ENCODE measurements around the gene NPFFR1. TPM values are rescaled to one million over a fixed set of nuclear protein-coding genes. Genes with fewer than 3 reads are reported as not detected.

The NPFFR1 gene
- polyA plus RNA-seq, 3 donors, result 0.12 to 0.32 (median 0.17) TPM

DNA sequence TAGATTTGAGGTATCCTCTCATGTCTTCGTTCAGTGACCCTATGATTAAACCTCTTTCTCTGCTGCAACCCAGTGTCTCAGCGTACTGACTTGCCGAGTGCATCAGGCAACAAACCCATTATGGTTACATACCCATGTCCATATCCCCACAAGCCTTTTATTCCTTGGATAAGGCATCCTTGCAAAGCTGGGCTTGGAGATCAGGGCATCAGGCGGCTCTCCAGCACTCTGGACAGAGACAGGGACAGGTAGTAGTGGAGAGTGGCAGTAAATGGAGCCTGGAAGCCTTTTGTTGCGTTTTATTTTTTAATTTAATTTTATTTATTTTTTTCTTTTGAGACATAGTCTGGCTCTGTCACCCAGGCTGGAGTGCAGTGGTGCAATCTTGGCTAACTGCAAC is 32.0 kb upstream of the NPFFR1 start:
- DNase-seq, result no peak

DNA sequence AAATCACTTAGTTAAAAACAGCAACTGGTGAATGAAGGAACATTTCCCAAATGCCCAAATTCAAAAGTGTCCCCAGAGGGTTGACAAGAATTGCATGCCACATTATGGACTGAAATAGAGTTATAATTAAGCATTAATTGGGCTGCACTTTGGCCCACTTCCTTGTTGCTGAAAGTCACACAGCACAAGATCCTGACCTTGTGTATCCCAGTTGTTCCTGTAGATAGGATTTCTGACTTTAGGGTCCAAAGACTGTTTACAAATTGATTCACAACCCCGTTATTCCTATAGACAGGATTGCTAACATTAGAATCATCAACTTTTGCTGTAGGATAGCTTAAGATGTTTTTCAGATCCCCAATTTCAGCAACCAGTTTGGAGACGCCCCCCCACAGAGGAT is 31.5 kb upstream of the NPFFR1 start:
- no peak for DNase-seq

DNA sequence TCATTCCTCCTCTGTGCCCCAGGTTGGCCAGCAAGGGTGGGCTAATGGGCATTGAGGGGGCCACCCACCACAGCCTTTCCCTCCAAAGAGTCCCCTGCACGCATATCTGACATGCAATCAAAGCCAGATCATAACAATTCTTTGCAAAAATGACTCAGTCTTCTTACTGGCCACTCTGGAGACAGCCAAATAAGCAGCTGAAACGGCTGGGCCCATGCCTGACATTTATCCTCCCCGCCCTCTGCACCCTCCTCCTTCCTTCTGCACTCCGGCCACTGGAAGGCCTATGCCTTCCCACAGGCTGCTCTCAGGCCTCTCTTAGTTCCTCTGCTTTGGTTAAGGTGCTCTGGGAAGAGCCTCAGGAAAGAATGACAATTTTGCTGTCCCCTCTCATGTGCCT is 29.2 kb upstream of the NPFFR1 start:
- no peak for DNase-seq

DNA sequence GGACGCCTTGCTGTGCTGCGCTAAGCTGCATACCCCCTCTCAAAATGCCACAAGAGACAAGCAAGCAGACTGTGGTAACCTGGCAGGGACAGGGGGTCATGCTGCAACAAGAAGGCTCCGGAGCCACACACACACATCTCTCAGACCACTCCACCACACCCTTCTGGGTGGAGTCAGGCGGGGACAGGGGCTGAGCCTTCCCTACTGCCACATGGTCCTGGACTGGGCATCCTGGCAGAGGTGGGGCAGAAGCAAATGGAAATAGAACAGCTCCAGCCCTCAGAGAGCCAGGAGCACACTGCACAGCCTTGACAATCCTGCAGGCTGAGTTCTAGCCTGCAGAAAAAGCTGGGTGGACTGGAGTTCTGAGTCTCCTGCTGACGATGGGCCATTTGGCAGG is 28.4 kb upstream of the NPFFR1 start:
- DNase-seq, result no peak

DNA sequence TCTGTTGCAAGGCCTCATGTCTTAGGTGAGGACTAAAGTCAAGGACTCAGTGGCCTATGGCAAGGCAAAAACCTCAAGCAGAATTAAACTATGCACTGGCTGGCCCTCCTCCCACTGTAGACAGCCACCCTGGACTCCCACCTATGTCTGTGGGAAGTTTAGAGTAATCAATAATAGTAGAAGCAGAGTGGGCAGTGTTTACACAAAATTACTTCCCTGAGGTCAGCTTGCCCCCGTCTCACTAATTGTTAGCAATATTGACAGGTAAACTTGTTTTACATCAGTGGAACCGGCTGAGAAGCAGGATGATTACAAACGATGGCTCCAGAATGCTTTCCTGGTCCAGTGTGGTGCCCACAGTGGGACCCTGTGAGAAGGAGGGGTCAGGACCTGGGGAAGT is 27.9 kb upstream of the NPFFR1 start:
- no peak for DNase-seq

DNA sequence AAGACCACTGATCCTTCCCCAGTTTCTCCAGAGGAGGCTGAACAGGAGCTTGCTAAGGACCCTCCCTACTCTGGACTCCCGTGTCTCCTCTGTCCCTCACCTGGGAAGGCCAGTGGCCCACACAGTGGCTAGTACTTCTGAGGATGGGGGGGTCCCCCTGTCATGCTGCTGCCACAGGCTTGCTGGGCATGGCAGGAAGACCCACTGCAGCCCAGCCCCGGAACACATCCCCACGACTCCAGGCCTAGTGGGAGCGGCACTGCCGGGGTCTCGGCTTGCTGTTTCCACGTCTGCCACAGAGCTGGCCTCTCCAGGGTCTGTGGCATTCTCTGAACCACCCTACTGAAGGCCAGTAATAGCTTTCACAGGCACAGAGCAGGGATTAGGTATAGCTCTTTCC is 25.9 kb upstream of the NPFFR1 start:
- DNase-seq, result no peak

DNA sequence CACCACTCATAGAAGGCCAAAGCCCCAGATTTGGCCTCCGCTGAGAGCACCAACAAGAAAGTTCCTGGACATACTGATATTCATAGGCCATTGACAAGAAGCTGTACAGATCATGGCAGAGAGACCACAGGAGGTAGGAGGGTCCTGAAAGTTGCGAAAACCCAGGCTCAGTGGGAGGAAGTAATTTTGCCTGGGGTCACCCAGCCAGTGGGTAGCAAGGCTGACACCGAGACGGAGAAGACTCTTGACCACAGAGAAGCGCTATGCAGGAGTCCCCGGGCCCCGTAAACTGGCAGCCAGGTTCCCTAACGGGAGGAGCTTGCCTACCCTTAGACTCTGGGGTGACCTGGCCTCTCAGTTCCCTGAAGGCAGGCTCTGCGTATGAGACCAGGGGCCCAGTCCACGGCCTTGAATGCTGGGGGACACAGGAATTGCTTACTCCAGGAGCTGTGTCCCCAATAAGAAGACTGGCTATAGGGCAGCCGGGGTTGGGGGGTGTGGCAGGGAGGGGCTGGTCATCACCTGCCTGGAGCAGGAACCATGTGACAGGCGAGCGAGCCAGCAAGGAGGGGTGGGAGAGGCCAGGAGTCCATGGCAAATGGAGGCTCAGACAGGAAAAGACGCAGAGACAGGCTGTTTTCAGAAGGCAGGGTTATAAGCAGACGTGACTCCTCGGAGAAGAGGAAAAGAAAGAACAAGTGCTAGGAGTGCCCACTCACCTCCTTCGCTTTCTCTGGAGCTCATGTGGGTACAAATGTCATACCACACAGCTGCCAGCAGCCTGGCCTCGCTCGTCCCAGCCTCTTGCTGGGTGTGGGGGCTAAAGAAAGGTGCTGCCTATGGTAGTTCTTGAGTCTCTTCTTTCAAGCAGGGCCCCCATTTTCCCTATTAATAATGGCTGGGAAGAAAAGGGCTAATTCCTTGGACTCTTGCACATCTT is 24.6 kb upstream of the NPFFR1 start:
- no peak for DNase-seq

DNA sequence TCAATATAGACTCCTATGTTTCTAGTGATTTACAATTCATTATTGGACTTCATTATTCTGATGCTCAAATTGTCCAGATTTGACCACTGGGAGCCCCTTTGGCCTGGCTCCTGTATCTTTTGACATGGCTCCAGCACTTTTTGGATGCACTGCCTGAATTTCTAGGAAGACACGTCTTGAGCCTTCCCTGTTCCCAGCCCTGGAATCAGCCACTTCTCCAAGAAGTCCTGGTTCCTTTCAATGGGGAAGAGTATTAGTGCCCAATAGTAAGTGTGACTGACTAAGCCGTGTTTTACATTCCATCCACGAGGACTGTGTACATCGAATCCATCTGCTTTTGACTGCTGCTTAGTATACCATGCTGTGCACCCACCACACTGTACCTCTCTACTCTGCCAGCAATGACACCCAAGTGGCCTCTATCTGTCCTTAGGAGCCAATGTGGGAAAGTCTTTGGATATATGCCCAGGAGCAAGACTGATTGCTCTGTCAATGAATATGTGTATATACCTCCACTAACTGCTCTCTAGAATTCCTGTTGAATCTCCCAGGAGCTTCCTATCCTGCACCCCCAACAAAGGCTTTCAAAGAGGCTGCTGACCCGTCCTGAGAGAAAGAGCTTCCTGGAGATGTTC is 23.2 kb upstream of the NPFFR1 start:
- DNase-seq, result no peak

DNA sequence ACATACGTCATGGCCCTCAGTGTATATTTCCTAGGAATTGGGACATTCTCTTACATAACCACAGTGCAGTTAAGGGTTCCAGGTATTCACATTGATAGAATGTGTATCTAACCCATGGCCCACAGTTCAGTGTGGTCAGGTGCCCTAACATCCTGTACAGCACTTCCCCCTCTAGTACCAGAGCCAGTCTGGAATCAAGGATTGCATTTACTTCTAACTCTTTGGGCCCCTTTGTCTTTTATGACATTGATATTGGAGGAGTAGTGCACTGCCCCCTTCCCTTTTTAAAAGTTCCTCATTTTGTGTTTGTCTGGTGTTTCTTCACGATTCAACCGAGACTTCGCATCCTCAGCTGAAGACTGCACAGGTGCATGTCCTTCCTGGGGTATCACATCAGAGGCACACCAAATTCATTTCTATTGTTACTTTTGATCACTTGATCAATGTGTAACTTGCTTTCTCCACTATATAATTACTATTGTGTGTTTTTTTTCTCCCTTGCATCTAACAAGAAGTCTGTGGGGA is 22.4 kb upstream of the NPFFR1 start:
- no peak for DNase-seq

DNA sequence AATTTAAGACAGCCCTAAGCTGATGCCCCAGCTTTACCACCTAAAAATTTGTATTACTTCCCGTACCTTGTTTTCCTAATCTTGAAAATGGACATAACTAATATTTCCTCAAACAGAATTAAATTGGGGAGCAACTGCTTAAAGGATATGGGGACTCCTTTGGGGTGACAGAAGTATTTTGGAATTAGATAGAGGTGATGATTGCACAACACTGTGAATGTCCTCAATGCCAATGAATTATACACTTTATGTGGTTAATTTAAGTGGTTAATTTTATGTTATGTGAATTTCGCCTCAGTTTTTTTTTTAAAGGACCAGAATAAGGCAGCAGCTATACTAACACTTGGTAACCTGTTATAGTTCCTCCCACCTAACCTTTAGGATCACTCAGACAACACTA is 19.9 kb upstream of the NPFFR1 start:
- no peak for DNase-seq

DNA sequence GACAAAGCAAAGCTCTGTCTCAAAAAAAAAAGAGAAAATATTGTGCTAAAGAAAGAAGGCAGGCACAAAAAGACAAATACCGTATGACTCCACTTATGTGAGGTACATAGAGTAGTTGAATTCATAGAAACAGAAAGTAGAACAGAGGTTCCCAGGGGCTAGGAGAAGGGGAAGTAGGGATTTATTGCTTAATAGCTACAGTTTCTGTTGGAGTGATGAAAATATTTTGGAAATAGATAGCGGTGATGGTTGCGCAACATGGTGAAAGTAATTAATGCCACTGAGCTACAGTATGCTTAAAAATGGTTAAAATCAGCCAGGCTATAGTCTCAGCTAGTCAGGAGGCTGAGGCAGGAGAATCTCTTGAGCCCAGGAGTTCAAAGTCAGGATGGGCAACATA is 18.5 kb upstream of the NPFFR1 start:
- no peak for DNase-seq

DNA sequence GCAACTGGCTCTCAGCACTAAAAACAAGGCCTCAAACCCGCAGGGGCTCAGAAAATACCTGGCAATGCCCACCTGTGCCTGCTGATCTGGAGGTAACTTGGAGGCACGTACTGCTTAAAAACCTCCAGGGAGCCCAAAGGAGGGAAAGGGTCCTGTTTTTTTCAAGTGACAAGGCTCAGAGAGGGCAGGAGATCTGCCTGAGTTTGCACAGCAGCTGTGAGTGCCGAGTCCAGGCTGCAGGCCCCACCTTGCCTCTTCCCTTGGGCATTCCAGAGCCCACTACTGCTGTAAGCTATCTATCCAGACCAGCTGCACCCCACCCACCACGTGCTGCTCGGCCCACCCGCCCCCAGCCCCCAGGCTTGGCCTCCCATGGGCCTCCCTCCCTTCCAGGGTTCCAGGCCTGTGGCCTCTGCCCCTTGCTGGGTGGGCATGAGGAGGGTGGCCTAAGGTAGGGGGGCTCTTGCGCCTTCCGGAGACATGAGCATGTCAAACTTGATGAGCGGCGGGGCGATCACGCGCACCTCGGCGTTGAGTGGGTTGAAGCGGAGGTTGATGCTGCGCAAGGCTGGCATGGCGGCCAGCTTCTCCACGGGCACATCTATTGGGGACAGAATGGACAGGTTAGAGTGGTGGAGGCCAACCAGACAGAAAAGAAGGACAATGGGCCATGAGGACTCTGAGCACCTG is 17.2 kb upstream of the NPFFR1 start:
- no peak for DNase-seq

DNA sequence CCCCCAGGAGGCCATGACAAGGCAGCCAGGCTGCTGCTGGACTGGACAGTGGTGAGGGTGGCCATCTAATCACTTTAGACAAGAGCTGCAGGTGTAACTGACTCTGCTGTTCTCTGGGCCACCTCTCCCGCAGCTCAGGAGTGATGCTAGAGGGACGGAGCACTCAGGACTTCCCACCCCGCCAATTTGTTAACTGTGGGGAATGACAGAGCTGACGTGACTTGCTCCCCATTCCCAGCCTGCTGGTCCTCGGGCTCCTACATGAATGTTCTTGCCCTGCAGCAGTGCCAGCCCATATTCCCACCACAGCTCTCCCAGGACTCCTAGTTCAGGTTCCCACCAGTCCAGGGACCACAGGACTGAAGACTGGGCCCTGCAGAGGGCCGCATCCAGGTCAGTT is 16.7 kb upstream of the NPFFR1 start:
- DNase-seq, result no peak

DNA sequence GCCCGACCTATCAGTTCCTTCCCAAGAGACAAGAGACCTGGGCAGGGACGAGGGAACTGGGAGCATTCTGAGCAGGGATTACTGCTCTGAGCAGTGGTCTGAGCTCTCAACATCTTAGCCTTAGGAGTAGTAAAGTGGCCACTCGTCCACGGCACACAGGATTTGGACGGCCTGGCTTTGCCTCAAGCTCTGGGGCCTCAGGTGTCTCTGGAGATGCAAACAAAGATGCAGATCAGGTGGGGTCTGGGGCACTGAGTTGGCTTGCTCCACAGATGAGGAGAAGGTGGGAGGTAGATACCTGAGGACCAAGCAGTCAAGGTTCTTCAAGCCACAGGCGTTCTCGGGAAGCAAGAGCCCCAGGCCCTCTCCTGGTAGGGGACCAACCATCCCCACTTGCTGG is 16.1 kb upstream of the NPFFR1 start:
- no peak for DNase-seq

DNA sequence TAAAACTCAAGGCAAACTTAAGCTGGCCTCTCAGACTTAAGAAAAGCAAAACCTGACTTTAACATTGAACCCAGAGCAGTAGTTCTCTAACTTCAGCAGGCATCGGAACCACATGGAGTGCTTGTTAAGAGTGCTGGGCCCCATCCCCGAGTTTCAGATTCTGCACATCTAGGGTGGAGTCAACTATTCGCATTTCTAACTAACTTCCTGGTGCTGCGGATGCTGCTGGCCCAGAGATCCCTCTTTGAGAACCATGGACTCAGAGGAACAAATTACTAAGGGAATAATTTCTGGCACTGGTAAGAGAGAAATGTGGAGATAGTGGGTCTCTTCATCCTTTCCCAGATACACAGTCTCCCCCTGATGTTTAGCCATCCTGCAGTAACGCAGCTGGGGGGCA is 14.6 kb upstream of the NPFFR1 start:
- no peak for DNase-seq

DNA sequence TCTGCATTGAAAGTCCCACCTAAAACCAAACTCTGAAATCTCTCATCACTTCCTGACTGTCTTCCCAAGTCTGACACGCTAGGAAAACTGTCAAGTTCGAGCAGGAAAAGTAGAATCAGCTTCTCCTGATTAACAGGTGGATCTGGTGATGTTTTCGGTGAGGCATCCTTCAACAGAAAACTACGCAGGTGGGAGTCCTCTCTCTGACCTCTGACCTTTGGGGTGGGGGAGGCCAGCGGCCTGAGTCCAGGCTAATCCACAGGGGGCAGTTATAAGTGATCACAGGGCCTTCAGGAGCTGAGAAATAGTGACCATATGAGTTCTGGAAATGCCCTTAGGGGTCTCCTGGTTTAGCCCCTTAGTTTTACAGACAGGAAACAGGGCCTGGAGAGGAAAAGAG is 13.4 kb upstream of the NPFFR1 start:
- no peak for DNase-seq

DNA sequence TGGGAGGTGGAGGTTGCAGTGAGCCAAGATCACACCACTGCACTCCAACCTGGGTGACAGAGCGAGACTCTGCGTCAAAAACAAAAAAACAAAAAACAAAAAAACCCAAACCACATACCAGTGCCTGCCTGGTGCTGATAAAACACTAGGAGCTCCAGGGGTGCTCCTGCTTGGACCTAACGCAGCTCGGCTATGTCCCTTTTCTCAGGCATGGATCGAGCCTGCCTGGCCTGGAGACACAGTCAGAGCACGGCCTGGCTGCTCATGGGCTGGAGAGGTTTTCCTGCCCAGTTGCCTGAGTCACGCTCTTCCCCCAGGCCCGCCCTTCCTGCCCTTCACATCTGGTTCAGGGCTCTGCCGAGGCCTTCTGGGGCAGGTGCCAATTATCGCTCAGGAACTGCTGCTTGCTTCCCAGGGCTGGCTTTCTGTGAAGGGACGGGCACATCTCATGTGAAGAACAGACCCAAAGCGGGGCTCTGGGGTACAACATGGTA is 12.6 kb upstream of the NPFFR1 start:
- no peak for DNase-seq

DNA sequence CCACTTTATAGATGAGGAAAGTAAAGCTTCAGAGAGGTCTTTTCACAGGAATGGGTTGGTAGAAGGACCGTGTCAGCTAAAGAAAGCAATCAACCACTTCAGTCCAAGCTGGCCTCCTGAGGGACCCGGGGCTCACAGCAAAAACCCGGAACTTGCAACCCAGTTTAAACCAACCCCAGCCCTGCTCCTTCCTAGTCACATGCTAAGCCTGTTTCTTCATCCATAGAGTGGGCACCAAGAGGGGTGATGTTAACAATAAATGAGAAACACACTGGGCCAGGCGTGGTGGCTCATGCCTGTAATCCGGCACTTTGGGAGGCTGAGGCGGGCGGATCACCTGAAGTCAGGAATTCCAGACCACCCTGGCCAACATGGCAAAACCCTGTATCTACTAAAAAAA is 12.1 kb upstream of the NPFFR1 start:
- DNase-seq, result no peak

DNA sequence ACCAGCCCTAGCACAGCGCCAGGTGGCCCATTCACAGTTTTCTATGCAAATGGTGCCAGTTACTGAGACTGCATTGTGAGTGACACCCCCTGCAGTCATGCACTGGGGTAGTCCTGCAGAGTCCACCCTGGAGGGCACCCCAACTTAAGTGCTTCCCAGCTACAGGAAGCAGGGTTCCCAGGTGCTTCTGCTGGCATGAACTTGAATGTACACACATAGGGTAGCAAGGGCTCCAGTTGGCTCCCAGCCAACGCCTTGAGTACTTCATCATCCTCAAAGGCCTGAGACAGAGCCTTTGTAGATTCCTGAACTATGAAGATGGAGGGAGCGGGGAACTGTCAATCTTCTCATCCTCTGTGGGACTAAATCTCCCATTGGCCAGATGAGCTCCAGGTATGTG is 11.5 kb upstream of the NPFFR1 start:
- no peak for DNase-seq

DNA sequence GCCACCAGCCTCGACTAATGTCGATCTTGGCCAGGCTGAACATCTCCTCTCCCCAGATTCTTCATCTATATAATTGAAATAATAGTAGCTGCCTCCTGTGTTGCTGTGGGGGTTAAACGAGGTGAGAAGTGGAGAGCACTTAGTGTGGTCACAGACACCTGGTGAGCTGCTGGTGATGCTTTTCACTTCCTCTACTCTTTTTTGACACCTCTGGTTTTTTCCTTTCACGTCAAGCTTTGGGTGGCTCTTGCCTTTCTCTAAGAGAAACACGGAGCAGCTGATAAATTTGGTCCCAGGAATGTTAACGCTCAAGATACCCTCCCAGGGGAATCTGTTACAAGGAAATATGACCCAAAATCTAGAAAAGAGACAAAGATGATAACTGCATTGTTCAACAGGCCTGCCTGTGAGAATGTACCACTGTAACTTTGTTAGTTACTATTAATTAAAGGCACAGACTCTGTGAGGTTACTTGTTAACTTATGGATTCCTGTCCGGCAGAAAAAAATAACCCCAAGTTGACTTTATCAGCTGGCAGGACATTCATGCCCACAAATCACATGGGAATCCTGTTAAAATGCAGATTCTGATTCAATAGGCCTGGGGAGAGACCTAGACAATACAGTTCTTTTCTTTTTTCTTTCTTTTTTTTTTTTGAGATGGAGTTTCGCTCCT is 9.5 kb upstream of the NPFFR1 start:
- no peak for DNase-seq

DNA sequence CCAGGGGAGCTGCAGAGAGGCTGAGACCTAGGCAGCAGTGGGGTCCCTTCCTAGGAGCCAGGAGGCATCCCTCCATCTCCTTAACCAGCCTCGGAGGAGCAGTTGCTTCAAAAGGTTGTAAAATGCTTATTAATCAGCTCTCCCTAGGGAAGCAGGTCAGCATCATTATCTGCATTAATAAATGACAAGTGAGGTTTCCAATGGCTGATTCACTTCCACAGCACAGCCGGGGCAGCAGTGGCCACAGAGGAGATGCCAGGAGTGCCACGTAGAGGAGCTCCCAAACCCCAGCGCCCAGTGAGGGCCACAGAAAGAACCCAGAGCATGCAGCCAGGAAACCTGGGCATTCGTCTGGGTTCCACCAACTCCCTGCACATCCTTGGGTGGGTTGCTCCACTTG is 8.2 kb upstream of the NPFFR1 start:
- DNase-seq, result no peak

DNA sequence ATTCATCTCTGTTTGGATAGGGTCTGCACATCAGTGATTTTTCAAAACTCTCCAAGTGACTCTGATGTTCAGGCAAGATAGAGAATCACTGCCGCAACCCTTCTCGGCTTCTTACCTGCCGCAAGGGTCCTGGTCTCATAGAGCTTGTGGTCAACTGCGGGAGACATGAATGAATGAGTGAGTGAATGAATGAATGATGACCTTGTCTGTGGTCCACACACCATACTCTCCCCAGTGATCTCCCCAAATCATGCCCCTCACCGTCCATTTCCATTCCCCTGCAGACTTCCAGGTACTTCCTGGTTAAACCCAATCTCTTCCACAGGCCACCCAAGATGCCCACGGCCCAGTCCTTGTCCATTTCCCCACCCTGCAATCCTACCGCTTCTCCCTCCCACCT is 5.9 kb upstream of the NPFFR1 start:
- DNase-seq, result no peak
